Left ventricle myocardium inferior (tissue), 1 donor: ENCODE measurements around the gene GOLPH3L. TPM values are rescaled to one million over a fixed set of nuclear protein-coding genes. Genes with fewer than 3 reads are reported as not detected.
"Not testable (repeated sequence)": the region's sequence is repeated elsewhere in the genome, so short reads cannot be mapped to it uniquely, and the experiment has no call there.

ENCODE experiments used
- DNase-seq: peaks from one replicate; pipeline ENCODE4 v3.0.0-alpha.2; 2020
- H3K27ac ChIP-seq: fragments of 200-600 bp; replicated peaks from 2 replicates; pipeline ENCODE4 v1.8.0; 2021
- H3K27me3 ChIP-seq: fragments of 200-600 bp; 2 replicates; pipeline ENCODE4 v1.8.0; 2021; ENCODE audit warnings: low read depth
- H3K36me3 ChIP-seq: fragments of 200-600 bp; 2 replicates; pipeline ENCODE4 v1.8.0; 2021
- H3K4me1 ChIP-seq: fragments of 200-600 bp; 2 replicates; pipeline ENCODE4 v1.8.0; 2021
- H3K4me3 ChIP-seq: fragments of 200-600 bp; 2 replicates; pipeline ENCODE4 v1.8.0; 2021; ENCODE audit warnings: mild to moderate bottlenecking, moderate library complexity
- H3K9me3 ChIP-seq: fragments of 200-600 bp; replicated peaks from 2 replicates; pipeline ENCODE4 v1.8.0; 2021
- CTCF ChIP-seq: fragments of 200-600 bp; IDR thresholded peaks from 2 replicates; pipeline ENCODE4 v1.8.0; 2021; ENCODE audit warnings: antibody characterized with exemption, mild to moderate bottlenecking, borderline replicate concordance
- intact Hi-C: fragments of 100-400 bp; cut with micrococcal nuclease; formaldehyde crosslinking; loops from one replicate; pipeline ENCODE4 v1.11.0; 2022
- total RNA-seq: library from RNA; stranded (reverse); fragmentation: NEBNext Ultra II Directional; extraction: Animal tissue kit (Norgen Biotek cat#: 25700); gene quantifications from one replicate; pipeline ENCODE4 v1.2.1, GENCODE V29; 2021
- donor health status: DM: no; HTN: yes; CAD: no; lungs with severe emphysema.

The GOLPH3L gene
- total RNA-seq, 1 donor from 2014 or later: 16.9 TPM

DNA sequence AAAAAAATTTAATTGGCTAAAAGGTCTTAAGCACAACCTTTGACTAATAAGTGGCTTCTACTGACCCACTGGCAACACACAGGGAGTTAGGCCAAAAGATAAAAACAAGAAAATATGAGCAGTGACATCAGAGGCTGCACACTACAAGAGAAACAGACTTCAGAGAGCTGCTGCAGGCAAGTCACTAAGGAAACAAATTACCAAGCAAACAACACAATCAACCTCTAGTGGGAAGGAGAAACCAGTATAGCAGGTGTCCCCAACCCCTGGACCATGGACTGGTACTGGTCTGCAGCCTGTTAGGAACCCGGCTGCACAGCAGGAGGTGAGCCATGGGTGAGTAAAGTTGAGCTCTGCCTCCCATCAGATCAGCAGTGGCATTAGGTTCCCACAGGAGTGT lies 46.8 kb downstream of the GOLPH3L start:
- intact Hi-C loops: no loop called here
- no peak for TF ChIP-seq CTCF
- H3K4me1 ChIP-seq: peaks cover 23% of the 10 kb centered on the region
- peak overlapping the region; percentile 36 for H3K27ac ChIP-seq
- H3K27me3 ChIP-seq: no peaks in the 10 kb centered on the region
- no peak for DNase-seq
- H3K9me3 ChIP-seq: no peaks in the 10 kb centered on the region
- peaks cover 28% of the 10 kb centered on the region for H3K36me3 ChIP-seq
- H3K4me3 ChIP-seq: no peak overlapping the region

GRCh38 chr1:150649441-150650075 lies 47.4 kb downstream of the GOLPH3L start:
- DNase-seq: no peak
- no peak for TF ChIP-seq CTCF
- H3K36me3 ChIP-seq: peaks cover 32% of the 10 kb centered on the region
- H3K9me3 ChIP-seq: no peaks in the 10 kb centered on the region
- H3K27ac ChIP-seq: peak overlapping the region; percentile 36
- H3K27me3 ChIP-seq: no peaks in the 10 kb centered on the region
- H3K4me3 ChIP-seq: no peak overlapping the region
- H3K4me1 ChIP-seq: peaks cover 23% of the 10 kb centered on the region
- intact Hi-C loops: no loop called here

GRCh38 chr1:150642296-150642695 lies 54.7 kb downstream of the GOLPH3L start:
- Histone ChIP-seq H3K4me3 (no peak overlapping the region), H3K4me1 (no peaks in the 10 kb centered on the region), H3K36me3 (peaks cover 11% of the 10 kb centered on the region), H3K27ac (no peak overlapping the region), H3K9me3 (no peaks in the 10 kb centered on the region), H3K27me3 (no peaks in the 10 kb centered on the region)
- no peak for DNase-seq
- TF ChIP-seq CTCF: no peak
- intact Hi-C loops: no loop called here

- intact Hi-C loops, DNase-seq, H3K27me3 ChIP-seq, H3K36me3 ChIP-seq, H3K4me1 ChIP-seq, H3K4me3 ChIP-seq, H3K27ac ChIP-seq, H3K9me3 ChIP-seq: not testable (repeated sequence)
Observed at GRCh38 chr1:150641126-150641815, 55.7 kb downstream of the GOLPH3L start.

- H3K27me3 ChIP-seq, H3K36me3 ChIP-seq, H3K27ac ChIP-seq, DNase-seq, H3K9me3 ChIP-seq, H3K4me1 ChIP-seq, intact Hi-C loops, H3K4me3 ChIP-seq: not testable (repeated sequence)
Observed at GRCh38 chr1:150638430-150638829, 58.5 kb downstream of the GOLPH3L start.

- H3K9me3 ChIP-seq, intact Hi-C loops, DNase-seq, H3K4me3 ChIP-seq, H3K27ac ChIP-seq, H3K36me3 ChIP-seq, H3K27me3 ChIP-seq: not testable (repeated sequence)
- peaks cover 16% of the 10 kb centered on the region for H3K4me1 ChIP-seq
Observed at GRCh38 chr1:150634839-150635622, 61.9 kb downstream of the GOLPH3L start.
